MG63 (cell line): ENCODE results near the gene SLC9C2. TPM values are rescaled to one million over a fixed set of nuclear protein-coding genes. Genes with fewer than 3 reads are reported as not detected.
"Not testable (repeated sequence)": the region's sequence is repeated elsewhere in the genome, so short reads cannot be mapped to it uniquely, and the experiment has no call there.

Experiments
- DNase-seq: peaks from one replicate; pipeline ENCODE4 v3.0.0-alpha.2; 2020
- H3K27me3 ChIP-seq: fragments of 250-450 bp; sonication (Bioruptor Pico); 2 replicates; pipeline ENCODE4 v1.5.1; 2020; ENCODE audit warnings: mild to moderate bottlenecking, moderate library complexity
- H3K36me3 ChIP-seq: fragments of 250-450 bp; sonication (Bioruptor Pico); 2 replicates; pipeline ENCODE4 v1.5.1; 2020; ENCODE audit warnings: mild to moderate bottlenecking, moderate library complexity
- H3K4me3 ChIP-seq: fragments of 250-450 bp; sonication (Bioruptor Pico); 2 replicates; pipeline ENCODE4 v1.5.1; 2020; ENCODE audit warnings: mild to moderate bottlenecking, moderate library complexity
- H3K9me3 ChIP-seq: fragments of 250-450 bp; sonication (Bioruptor Pico); 2 replicates; pipeline ENCODE4 v1.5.1; 2020; ENCODE audit warnings: mild to moderate bottlenecking, moderate library complexity
- total RNA-seq: library from RNA; depleted of rRNA; stranded (reverse); fragments of >200 nt; shearing (Covaris generic); gene quantifications from 2 replicates; pipeline ENCODE4 v1.2.3, GENCODE V29; 2014; ENCODE audit warnings: low replicate concordance; rRNA removed

The SLC9C2 gene, protein sequence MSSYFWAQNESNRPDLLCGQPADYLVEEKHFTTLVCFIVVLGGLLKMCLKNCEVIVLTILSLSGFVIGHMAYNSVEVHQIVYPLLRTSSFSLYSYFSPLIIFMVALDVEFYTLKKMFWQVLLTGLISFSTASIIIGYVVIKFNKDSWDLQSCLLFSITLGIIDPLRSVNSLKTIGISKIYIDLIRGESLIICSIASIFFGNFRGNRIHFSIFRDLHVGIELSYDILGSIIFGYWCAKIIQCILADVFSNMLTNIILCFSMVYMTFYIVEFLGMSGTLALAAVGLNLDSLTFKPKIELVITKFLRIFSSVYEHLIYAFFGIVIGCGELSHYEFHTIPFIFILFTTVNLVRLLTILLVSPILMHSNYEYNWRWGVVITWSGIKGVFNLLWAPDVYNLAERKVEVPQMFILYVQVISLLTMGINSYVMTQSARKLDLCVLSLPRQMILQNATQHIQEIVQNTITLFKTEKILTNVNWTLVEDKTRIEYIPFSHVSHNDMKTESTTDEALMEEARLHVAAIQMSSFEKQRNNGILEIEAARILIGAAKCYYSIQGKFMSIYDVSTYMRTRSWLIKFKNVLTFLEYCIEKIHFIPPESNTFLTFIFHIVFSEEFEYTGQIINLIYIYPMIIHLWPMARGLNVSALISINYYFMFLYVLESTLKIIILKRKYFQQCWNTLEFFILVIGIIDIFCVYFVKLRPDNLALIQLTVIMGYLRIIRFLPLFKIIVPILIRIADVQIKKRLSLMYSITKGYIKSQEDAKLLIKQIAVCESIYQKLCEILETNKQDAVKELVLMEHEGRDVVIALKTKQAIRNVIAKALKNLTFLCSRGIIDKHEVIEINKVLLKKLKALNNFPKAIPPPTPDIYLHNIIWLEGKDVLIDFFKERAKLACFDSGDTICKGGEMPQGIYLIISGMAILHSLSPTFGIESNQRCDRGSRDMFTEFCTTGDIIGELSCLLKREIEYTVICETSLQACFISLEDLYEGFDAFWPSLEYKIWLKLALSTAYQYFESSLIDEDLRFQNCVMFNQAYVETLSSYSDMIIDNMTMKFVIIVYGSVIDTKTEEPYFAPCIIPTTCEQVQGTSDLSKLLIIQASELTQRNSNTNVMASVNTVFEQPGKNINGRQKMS
- not detected in 2 replicates for total RNA-seq

DNA sequence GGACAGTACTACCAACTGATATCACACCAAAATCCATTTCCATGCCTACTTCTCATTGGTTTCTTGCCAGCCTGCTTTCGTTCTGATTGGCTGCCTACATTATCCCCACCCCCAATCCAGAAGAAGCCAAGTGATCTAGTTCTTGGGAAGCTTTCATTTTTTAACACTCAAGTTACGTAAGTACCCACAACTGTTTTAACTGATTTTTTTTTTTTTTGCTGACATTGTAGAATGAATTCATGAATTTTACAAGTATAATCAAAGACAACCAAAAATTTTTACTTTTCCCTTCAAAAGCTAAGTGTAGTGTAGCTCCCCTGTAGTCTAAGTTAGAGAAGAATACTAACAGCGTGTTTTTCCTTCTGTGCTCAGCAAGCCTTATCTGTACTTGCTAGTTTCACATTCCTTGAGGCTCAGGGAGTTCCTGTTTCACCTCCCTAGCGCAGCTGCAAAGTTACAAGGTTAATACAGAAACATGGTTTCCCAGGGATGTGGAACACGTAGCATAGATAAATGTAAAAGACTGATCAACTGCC, at the start of gene SLC9C2:
TSS of gene SLC9C2 (minus strand) at position 17 of the 536 bp plus-strand sequence. CDS start 1,296 bp downstream, outside the sequence.
- Histone ChIP-seq H3K9me3 (no peaks in the 10 kb centered on the region; the same call in 1 of the 2 replicates), H3K36me3 (no peaks in the 10 kb centered on the region), H3K27me3 (no peaks in the 10 kb centered on the region), H3K4me3 (no peak within 1 kb of the TSS)
- DNase-seq, result no peak

DNA sequence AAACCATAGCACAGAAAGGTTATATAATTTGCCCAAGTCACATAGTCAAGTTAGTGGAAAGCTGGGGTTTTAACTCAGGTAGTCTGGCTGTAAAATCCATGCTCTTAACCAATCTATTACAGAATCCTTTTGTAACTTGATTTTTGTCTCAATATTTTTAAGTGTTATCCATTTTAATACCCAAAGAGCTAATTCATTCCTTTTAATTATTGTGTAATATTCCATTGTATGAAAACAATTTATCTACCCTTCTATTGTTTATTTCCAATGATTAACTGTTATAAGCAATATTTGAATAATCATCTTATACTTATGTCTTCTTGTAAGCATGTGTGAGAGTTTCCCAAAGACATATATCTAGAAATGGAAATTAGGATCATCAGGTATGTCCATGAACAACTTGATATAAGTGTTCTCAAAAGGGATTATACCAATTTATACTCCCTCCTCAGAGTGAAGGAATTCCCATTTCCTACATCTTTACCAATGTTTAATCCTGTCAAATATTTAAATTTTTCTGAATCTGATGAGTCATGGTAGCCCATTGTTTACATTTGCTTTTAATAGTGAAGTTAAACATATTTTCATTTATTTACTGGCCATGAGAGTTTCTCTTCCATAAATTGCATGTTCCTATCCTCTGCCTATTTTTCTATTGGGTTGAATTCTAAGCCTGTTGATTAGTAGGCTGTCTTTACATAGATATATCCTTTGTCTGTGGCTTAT, 46.2 kb upstream of the SLC9C2 start:
- H3K9me3 ChIP-seq, result no peaks in the 10 kb centered on the region
- H3K36me3 ChIP-seq, result no peaks in the 10 kb centered on the region
- no peaks in the 10 kb centered on the region for H3K27me3 ChIP-seq
- no peak for DNase-seq
- H3K4me3 ChIP-seq, result no peak overlapping the region

DNA sequence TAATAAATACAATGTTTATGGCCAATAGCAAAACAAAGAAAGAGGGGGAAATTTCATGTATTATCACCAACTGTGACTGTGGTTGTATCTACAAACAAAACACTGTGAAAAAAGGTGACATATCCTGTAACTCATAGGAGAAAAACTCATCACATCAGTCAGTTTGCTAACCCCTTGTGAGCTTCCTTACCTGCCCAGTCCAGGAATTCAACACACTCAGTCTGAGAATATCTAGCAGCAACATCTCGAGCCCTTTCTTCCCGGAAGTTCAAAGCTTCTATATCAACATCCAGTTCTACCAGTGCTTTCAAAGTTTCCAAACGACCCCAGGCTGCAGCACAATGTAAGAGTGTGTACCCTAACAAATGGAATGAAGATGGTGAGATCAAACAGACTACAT, 43.8 kb upstream of the SLC9C2 start:
- H3K27me3 ChIP-seq, result no peaks in the 10 kb centered on the region
- H3K4me3 ChIP-seq, result no peak overlapping the region
- H3K9me3 ChIP-seq, result no peaks in the 10 kb centered on the region
- H3K36me3 ChIP-seq, result no peaks in the 10 kb centered on the region
- no peak for DNase-seq

DNA sequence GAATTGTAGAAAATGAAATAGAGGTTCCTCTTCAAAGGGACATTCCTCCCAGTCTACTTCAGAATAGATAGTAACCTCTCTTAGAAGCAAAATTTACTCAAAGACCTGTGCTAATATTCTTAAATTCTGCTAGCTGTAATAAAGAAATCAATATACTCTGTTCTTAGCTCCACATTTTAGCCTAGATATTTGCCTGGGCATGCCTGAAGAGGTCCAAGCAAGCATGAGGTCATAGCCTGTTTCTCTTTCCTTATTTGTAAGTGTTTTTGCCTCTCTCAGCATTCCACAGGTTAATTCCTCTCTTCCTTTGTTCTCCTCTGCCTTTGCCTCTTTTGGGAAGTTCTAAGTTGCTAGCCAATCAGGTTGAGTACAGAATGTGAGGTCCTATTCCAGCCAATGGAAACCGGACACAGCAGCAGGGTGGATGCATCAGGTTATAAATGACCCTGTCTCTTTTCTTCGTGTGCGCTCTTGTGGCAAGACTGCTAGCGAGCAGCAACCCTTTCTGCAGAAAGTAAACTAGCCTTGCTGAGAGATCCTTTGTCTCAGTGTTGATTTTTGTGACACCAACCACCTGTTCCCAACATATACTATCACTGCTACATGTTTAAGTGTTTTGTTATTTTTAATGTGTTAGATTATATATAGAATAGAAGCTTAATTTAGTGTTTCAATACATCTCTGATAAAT, 39.7 kb upstream of the SLC9C2 start:
- H3K9me3 ChIP-seq, H3K4me3 ChIP-seq, H3K27me3 ChIP-seq, H3K36me3 ChIP-seq, DNase-seq: not testable (repeated sequence)

DNA sequence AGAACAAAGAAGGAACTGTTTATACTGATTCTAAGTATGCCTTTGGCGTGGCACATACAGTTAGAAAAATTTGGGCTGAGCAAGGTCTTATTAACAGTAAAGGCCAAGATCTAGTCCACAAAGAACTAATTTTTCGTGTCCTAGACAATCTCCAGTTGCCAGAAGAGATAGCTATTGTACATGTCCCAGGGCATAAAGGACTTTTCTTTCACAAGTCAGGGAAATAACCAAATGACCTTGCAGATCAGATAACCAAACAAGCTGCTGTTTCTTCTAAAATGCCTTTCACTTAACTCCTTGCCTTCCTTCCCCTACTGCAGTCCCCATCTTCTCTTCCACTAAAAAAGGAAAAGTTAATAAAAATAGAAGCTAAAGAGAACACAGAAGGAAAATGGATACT, 36.2 kb upstream of the SLC9C2 start:
- DNase-seq, result no peak
- Histone ChIP-seq H3K9me3 (no peaks in the 10 kb centered on the region; the same call in 1 of the 2 replicates), H3K36me3 (no peaks in the 10 kb centered on the region), H3K27me3 (no peaks in the 10 kb centered on the region), H3K4me3 (no peak overlapping the region)

DNA sequence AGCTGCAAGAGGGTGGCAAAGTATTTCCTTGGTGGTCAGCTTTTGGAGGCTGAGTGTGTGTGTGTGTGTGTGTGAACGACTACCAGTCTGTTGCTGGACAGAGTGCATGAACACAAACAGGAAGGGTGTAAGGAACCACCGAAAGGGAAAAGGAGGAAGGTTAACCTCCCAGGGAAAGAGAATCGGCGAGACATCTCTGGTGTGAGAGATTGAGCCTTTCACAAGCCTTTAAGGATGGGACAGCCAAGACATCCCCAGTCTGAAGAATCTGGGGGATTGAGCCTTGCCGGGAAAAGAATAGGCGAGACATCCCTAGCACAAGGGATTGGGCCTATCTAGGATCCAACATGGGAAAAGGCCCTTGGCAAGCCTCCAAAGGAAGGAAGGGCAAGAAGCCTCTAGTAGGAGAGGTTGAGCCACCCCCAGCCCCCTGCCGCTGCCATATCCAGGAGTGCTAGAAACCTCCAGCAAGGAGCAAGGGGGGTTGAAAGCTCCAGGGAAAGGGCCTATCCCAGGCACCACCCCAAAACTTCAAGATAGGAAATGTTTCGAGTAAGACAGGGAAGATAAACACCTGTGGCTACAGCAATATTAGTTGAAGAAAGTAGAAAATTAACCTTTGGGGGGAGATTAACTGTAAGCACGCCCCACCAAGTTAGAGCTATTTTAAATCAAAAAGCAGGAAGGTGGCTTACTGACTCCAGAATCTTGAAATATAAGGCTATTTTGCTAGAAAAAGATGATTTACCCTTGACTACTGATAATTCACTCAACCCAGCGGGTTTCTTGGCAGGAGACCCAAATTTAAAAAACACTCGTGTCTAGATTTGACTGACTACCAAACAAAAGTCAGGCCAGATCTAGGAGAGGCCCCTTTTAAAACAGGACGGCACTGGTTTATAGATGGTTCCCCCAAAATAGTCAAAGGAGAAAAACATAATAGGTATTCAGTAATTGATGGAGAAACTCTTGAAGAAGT, 35.5 kb upstream of the SLC9C2 start:
- Histone ChIP-seq H3K9me3 (no peaks in the 10 kb centered on the region; the same call in 1 of the 2 replicates), H3K27me3 (no peaks in the 10 kb centered on the region), H3K36me3 (no peaks in the 10 kb centered on the region), H3K4me3 (no peak overlapping the region)
- DNase-seq, result no peak

DNA sequence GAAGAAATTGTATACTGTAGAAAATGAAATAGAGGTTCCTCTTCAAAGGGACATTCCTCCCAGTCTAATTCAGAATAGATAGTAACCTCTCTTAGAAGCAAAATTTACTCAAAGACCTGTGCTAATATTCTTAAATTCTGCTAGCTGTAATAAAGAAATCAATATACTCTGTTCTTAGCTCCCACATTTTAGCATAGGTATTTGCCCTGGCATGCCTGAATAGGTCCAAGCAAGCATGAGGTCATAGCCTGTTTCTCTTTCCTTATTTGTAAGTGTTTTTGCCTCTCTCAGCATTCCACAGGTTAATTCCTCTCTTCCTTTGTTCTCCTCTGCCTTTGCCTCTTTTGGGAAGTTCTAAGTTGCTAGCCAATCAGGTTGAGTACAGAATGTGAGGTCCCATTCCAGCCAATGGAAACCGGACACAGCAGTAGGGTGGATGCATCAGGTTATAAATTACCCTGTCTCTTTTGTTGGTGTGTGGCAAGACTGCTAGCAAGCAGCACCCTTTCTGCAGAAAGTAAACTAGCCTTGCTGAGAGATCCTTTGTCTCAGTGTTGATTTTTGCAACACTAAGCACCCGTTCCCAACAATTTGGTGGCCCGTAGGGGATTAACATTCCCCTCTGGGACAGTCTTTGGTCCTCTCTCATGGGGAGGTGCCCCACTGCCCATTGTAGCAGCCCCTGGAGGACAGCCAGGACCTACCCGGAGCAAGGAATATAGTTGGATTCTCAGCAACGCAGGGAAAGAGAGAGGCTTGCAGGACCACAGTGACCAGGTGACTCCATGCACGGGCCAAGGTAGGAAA, 34.6 kb upstream of the SLC9C2 start:
- H3K36me3 ChIP-seq, H3K27me3 ChIP-seq, H3K9me3 ChIP-seq, H3K4me3 ChIP-seq, DNase-seq: not testable (repeated sequence)

DNA sequence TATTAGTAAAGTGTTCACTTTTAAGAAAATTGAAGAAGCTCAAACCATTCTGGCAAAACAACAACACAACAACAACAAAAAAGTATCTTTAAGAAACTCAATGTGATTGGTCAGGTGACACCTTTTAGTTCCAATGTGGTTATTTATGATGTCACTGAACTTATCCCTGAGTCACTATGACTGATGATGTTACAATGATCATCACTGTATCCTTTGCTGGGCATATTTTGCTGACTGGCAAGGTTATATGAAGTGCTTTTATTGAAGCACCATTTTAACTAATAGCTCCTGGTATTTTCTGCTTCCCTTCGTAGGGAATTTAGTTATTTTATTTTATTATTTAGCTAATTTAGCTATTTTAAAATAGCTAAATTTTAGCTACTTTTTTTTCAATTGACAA, 32.2 kb upstream of the SLC9C2 start, which contains the start of gene TEX50:
TSS of gene TEX50 (plus strand) at position 223 of the 400 bp plus-strand sequence. CDS start 184 bp downstream, outside the sequence.
- Histone ChIP-seq H3K36me3 (no peaks in the 10 kb centered on the region), H3K9me3 (no peaks in the 10 kb centered on the region; the same call in 1 of the 2 replicates), H3K27me3 (no peaks in the 10 kb centered on the region), H3K4me3 (no peak within 1 kb of the TSS)
- DNase-seq, result no peak

DNA sequence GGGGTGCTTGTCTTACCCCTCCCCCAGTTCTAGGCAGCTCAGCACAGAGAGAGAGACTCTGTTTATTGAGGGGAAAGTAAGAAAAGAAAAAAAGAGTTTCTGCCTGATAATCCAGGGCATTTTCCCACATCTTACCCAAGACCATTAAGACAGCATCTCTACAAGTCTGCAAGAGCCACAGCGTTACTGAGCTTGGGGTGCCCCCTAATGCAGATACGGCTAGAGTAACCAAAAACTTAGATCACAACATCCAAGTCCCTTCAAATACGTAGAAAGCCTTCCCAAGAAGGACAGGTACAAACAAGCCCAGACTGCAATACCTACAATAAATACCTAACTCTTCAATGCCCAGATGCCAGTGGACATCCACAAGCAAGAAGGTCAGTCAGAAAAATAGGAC, 26.0 kb upstream of the SLC9C2 start:
- DNase-seq, result no peak
- Histone ChIP-seq H3K36me3 (no peaks in the 10 kb centered on the region), H3K27me3 (peaks cover 2% of the 10 kb centered on the region; the same call in 1 of the 2 replicates), H3K4me3 (no peak overlapping the region), H3K9me3 (no peaks in the 10 kb centered on the region; the same call in 1 of the 2 replicates)

DNA sequence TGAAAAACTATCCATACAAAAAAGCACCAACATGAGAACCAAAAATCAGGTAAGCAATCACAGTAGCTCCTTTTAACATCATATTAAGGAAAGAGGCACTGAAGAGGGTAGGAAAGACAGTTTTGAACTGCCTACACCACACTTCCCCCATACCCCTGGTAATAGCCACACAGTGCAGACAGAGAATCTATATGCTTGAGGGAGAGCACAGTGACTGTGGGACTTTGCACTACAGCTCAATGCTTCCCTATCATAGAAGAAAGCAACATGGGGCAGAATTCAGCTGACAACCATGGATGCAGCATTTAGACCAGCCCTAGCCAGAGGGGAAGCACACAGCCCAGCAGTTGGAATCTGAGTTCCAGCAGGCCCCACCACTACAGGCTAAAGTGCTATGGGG, 24.4 kb upstream of the SLC9C2 start:
- Histone ChIP-seq H3K9me3 (0 out of 2 replicates have a peak, but pooled peaks cover under 1% of the 10 kb centered on the region), H3K36me3 (no peaks in the 10 kb centered on the region), H3K27me3 (peaks cover 2% of the 10 kb centered on the region; the same call in 1 of the 2 replicates), H3K4me3 (no peak overlapping the region)
- DNase-seq, result no peak

DNA sequence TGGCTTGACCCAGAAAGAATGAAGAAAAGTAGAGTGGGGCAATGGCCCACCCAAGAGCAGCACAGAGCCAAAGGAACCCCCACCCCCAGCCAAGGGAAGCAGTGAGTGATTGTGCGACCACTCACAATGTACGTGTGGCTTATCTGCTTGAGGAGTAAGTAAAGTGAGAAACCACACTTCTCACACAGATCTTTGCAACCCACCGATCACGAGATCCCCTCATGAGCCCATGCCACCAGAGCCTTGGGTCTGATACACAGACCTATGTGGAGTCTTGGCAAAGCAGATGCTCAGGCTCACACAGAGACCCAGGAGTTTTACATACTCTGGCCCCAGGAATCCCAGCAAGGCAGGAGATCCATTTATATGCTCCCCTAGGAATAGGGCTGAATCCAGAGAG, 14.0 kb upstream of the SLC9C2 start:
- Histone ChIP-seq H3K36me3 (no peaks in the 10 kb centered on the region), H3K4me3 (no peak overlapping the region), H3K27me3 (no peaks in the 10 kb centered on the region), H3K9me3 (peaks cover 14% of the 10 kb centered on the region)
- DNase-seq, result no peak

DNA sequence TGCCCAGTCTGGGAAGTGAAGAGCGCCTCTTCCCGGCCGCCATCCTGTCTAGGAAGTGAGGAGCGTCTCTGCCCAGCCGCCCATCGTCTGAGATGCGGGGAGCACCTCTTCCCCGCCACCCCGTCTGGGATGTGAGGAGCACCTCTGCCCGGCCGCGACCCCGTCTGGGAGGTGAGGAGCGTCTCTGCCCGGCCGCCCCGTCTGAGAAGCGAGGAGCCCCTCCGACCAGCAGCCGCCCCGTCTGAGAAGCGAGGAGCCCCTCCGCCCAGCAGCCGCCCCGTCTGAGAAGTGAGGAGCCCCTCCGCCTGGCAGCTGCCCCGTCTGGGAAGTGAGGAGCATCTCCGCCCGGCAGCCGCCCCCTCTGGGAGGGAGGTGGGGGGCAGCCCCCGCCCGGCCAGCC, 10.2 kb upstream of the SLC9C2 start:
- H3K27me3 ChIP-seq, H3K36me3 ChIP-seq, DNase-seq: not testable (repeated sequence)

DNA sequence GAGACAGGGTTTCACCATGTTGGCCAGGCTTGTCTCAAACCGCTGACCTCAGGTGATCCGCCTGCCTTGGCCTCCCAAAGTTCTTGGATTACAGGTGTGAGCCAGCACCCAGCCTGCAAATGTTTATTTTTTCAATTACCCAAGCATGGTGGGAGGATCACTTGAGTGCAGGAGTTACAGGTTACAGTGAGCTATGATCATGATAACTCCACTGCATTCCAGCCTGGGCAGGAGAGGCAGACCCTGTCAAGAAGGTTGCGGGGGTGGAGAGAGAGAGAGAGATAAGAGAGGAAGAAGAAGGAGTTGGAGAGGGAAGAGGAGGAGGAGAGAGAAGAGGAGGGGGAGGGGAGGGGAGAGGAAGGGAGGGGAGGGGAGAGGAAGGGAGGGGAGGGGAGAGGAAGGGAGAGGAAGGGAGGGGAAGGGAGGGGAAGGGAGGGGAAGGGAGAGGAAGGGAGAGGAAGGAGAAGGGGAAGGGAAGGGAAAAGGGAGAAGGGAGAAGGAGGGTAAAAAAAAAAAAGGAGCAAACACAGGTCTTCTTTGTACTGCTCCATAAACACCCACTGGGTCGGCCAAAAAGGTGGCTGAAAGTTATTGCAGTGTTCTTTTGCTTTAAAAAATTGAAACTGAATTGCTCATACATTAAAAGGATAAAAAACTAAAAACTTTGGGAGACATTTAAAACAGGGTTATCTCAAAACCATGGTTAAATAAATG, 5.8 kb upstream of the SLC9C2 start:
- H3K36me3 ChIP-seq, result no peaks in the 10 kb centered on the region
- DNase-seq, result no peak
- no peak overlapping the region for H3K4me3 ChIP-seq
- no peaks in the 10 kb centered on the region; the same call in 1 of the 2 replicates for H3K9me3 ChIP-seq
- H3K27me3 ChIP-seq, result no peaks in the 10 kb centered on the region

More for the DNA sequence above, 10.2 kb upstream of the SLC9C2 start:
- not testable (repeated sequence) for H3K4me3 ChIP-seq, H3K9me3 ChIP-seq
